ENCODE data around the gene KRT76. TPM values are rescaled to one million over a fixed set of nuclear protein-coding genes. Genes with fewer than 3 reads are reported as not detected.

KRT76 gene
- polyA plus RNA-seq, 1 donor (not counting 4 experiments of a cell fraction or from before 2014, with no cell fraction given): not detected

DNA sequence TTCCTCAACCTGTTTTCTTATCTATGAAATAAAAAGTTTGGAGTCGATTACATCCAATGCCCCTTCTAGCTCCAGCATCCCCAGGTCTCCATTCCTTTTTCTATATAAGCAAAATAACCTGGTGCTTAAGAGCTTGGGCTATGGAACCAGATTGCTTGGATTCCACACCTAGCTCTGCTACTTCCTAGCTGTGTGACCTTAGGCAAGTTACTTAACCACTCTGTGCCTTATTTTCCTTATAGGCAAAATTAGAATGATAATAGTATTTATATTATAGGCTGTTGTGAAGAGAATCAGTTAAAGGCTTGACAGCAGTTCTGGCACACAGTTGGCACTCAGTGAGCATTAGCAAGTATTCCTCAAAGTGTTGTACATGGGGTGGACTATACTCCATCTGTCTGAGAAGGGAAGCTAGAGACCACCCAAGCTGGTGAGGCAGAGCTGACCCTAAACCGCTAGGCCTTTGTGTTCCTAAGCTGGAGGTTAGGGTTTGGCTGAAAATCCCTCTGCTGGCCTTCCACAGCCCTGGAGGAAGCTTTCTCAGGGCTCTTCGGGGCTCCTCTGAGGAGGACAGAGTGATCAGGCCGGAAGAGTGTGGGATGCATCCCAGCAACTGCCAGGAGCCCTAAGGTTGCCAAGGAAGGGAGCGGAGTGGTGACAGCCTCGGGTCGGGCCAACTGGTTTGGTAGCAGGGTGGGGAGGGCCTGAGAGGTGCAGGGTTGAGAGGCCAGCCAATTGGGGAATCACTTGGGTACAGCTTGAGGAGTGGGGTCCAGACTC lies 42.8 kb upstream of the KRT76 start:
- no peak overlapping the region for H3K4me2 ChIP-seq (ENCODE audit: control insufficient read depth, extremely low read depth, insufficient read depth, low read depth, low read length)
- no peaks in the 10 kb centered on the region for H3K36me3 ChIP-seq (ENCODE audit: control insufficient read depth in 2 of 2, extremely low read depth in 1 of 2, insufficient read depth in 2 of 2, low read length in 2 of 2)
- H3K79me2 ChIP-seq (ENCODE audit: control insufficient read depth, insufficient read depth, low read length): no peaks in the 10 kb centered on the region
- H3K27me3 ChIP-seq (ENCODE audit: control insufficient read depth, extremely low read depth, insufficient read depth, low read length): peaks cover 29% of the 10 kb centered on the region
- DNase-seq (ENCODE audit: low read depth, low spot score) (no peak), FAIRE-seq (no peak)
- peaks cover 4% of the 10 kb centered on the region for H4K20me1 ChIP-seq (ENCODE audit: control insufficient read depth, extremely low read depth, insufficient read depth, low read length)
- no peak overlapping the region for H3K9ac ChIP-seq (ENCODE audit: control insufficient read depth, extremely low read depth, insufficient read depth, low read length)
- H3K9me3 ChIP-seq (ENCODE audit: control insufficient read depth, low read depth, low read length): no peaks in the 10 kb centered on the region
- TF ChIP-seq, protein P1, sequence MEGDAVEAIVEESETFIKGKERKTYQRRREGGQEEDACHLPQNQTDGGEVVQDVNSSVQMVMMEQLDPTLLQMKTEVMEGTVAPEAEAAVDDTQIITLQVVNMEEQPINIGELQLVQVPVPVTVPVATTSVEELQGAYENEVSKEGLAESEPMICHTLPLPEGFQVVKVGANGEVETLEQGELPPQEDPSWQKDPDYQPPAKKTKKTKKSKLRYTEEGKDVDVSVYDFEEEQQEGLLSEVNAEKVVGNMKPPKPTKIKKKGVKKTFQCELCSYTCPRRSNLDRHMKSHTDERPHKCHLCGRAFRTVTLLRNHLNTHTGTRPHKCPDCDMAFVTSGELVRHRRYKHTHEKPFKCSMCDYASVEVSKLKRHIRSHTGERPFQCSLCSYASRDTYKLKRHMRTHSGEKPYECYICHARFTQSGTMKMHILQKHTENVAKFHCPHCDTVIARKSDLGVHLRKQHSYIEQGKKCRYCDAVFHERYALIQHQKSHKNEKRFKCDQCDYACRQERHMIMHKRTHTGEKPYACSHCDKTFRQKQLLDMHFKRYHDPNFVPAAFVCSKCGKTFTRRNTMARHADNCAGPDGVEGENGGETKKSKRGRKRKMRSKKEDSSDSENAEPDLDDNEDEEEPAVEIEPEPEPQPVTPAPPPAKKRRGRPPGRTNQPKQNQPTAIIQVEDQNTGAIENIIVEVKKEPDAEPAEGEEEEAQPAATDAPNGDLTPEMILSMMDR (optimal IDR thresholded peaks at IDR 0.05 in 1 of 3, IDR thresholded peaks at IDR 0.05 in 1 of 3, conservative IDR thresholded peaks at IDR 0.05 in 1 of 3; ENCODE audit: extremely low read depth in 1 of 3, insufficient read depth in 2 of 3, low read length in 3 of 3): no peak
- no peak for TF ChIP-seq EZH2 (IDR thresholded peaks at IDR 0.05; ENCODE audit: low read length)
- no peaks in the 10 kb centered on the region for H3K9me1 ChIP-seq (ENCODE audit: control insufficient read depth, extremely low read depth, insufficient read depth, low read length)
- dilution Hi-C loops (cut with MboI; ENCODE audit: extremely low pct_ligation_motif_present, low sequenced_read_pairs): no loop called here
- H3K4me1 ChIP-seq (ENCODE audit: control insufficient read depth, extremely low read depth, insufficient read depth, low read length): no peaks in the 10 kb centered on the region
- no peak overlapping the region for H3K27ac ChIP-seq (ENCODE audit: control insufficient read depth, insufficient read depth, low read length)
- no peak overlapping the region for H3K4me3 ChIP-seq (ENCODE audit: control insufficient read depth in 2 of 3, extremely low read depth in 1 of 3, insufficient read depth in 2 of 3, low read depth in 1 of 3, low read length in 3 of 3)
- H2AFZ ChIP-seq (ENCODE audit: control insufficient read depth, low read length): no peak overlapping the region

DNA sequence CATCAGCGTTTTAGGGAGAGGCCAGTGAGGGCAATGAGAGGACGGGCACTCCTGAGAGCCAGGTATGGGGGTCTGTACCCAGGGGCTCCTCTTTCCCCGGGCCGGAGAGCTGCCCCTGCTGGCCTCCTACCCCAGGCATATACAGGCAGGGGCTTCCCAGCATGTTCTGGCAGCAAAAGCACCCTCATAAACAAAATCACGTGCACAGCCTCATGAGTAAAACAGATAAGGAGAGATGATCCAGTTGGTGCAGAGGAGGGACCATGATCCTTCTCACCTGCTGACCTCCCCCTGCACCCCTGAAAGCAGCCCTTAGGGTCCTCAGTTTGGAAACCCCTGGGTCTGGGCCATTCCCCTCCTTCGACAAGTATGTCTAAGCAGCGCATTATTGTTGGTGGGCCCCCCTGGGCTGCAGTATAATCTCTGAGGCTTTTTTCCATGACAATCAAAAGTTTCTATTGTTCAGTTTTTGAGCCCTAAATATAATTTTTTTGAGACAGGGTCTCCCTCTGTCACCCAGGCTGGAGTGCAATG lies 41.8 kb upstream of the KRT76 start:
- dilution Hi-C loops (cut with MboI; ENCODE audit: extremely low pct_ligation_motif_present, low sequenced_read_pairs): no loop called here
- FAIRE-seq: no peak

More for the DNA sequence above, 41.8 kb upstream of the KRT76 start:
- no peak for TF ChIP-seq EZH2 (IDR thresholded peaks at IDR 0.05; ENCODE audit: low read length)
- TF ChIP-seq, protein P1 (optimal IDR thresholded peaks at IDR 0.05 in 1 of 3, IDR thresholded peaks at IDR 0.05 in 1 of 3, conservative IDR thresholded peaks at IDR 0.05 in 1 of 3; ENCODE audit: extremely low read depth in 1 of 3, insufficient read depth in 2 of 3, low read length in 3 of 3): no peak
- no peaks in the 10 kb centered on the region for H3K4me1 ChIP-seq (ENCODE audit: control insufficient read depth, extremely low read depth, insufficient read depth, low read length)
- DNase-seq (ENCODE audit: low read depth, low spot score): no peak
- no peaks in the 10 kb centered on the region for H3K9me3 ChIP-seq (ENCODE audit: control insufficient read depth, low read depth, low read length)
- H3K27ac ChIP-seq (ENCODE audit: control insufficient read depth, insufficient read depth, low read length): no peak overlapping the region
- H3K79me2 ChIP-seq (ENCODE audit: control insufficient read depth, insufficient read depth, low read length): no peaks in the 10 kb centered on the region
- peaks cover 4% of the 10 kb centered on the region for H4K20me1 ChIP-seq (ENCODE audit: control insufficient read depth, extremely low read depth, insufficient read depth, low read length)
- H3K4me3 ChIP-seq (ENCODE audit: control insufficient read depth in 2 of 3, extremely low read depth in 1 of 3, insufficient read depth in 2 of 3, low read depth in 1 of 3, low read length in 3 of 3): no peak overlapping the region
- H3K36me3 ChIP-seq (ENCODE audit: control insufficient read depth in 2 of 2, extremely low read depth in 1 of 2, insufficient read depth in 2 of 2, low read length in 2 of 2): no peaks in the 10 kb centered on the region
- H3K27me3 ChIP-seq (ENCODE audit: control insufficient read depth, extremely low read depth, insufficient read depth, low read length): peaks cover 29% of the 10 kb centered on the region
- H2AFZ ChIP-seq (ENCODE audit: control insufficient read depth, low read length): no peak overlapping the region
- H3K9me1 ChIP-seq (ENCODE audit: control insufficient read depth, extremely low read depth, insufficient read depth, low read length): no peaks in the 10 kb centered on the region
- no peak overlapping the region for H3K4me2 ChIP-seq (ENCODE audit: control insufficient read depth, extremely low read depth, insufficient read depth, low read depth, low read length)
- H3K9ac ChIP-seq (ENCODE audit: control insufficient read depth, extremely low read depth, insufficient read depth, low read length): no peak overlapping the region
